SH-SY5Y (cell line): ENCODE results near the gene SPON1.

ENCODE experiments used
- GATA2 ChIP-seq: IDR thresholded peaks from 2 replicates; pipeline ENCODE4 v1.6.1; 2011; ENCODE audit warnings: mild to moderate bottlenecking, low read depth, low read length
- GATA3 ChIP-seq: IDR thresholded peaks from 2 replicates; pipeline ENCODE4 v1.6.1; 2011; ENCODE audit warnings: low read depth, mild to moderate bottlenecking, low read length, moderate library complexity

GRCh38 chr11:14202251-14203196 lies 240.0 kb downstream of the SPON1 start:
- peak; percentile 25; the same call in 1 of the 2 replicates for TF ChIP-seq GATA3
- peak; percentile 79 for TF ChIP-seq GATA2
